Loucy (cell line): ENCODE results near the gene SMIM35.

Experiments
- EZH2phosphoT487 ChIP-seq: fragments of 200-600 bp; IDR thresholded peaks from 2 replicates; pipeline ENCODE4 v1.6.1; 2018; ENCODE audit warnings: antibody characterized with exemption, mild to moderate bottlenecking, moderate library complexity, borderline replicate concordance
- TF ChIP-seq, protein P1 (sequence below): fragments of 200-600 bp; sonication (generic); conservative IDR thresholded peaks from 2 replicates; pipeline ENCODE4 v1.5.1; 2014; ENCODE audit warnings: mild to moderate bottlenecking, antibody characterized with exemption, low read length

DNA sequence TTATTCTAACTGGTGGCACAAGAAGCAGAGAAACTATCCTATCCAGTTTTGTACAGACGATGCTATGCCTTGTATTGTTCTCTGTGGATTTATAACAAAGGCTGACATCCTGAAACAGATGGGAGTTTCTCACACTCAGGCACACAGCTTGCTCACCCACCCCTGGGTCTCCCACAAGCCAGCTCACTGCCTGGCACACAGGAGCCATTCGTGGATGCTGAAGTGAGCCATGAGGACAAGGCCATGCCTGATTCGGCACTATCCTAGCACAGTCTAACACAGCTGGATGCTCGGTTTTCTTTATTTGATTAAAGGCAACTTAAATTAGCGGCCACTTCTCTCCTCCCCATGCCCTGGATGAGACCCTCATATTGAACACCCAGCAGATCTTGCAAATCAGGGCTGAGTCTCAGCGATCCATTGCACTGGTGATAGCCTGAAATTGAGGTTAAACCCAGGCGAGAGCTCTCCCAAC is 35.6 kb downstream of the SMIM35 start:
- TF ChIP-seq, protein P1, sequence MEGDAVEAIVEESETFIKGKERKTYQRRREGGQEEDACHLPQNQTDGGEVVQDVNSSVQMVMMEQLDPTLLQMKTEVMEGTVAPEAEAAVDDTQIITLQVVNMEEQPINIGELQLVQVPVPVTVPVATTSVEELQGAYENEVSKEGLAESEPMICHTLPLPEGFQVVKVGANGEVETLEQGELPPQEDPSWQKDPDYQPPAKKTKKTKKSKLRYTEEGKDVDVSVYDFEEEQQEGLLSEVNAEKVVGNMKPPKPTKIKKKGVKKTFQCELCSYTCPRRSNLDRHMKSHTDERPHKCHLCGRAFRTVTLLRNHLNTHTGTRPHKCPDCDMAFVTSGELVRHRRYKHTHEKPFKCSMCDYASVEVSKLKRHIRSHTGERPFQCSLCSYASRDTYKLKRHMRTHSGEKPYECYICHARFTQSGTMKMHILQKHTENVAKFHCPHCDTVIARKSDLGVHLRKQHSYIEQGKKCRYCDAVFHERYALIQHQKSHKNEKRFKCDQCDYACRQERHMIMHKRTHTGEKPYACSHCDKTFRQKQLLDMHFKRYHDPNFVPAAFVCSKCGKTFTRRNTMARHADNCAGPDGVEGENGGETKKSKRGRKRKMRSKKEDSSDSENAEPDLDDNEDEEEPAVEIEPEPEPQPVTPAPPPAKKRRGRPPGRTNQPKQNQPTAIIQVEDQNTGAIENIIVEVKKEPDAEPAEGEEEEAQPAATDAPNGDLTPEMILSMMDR: no peak
- no peak for TF ChIP-seq EZH2phosphoT487
